Measurements from ENCODE around the gene SYNM.

GRCh38 chr15:99140590-99140989 lies 35.7 kb downstream of the SYNM start:
- TF ChIP-seq CTCF (IDR thresholded peaks at IDR 0.05), result no peak
- TF ChIP-seq POLR2A (IDR thresholded peaks at IDR 0.05), result no peak

Measured in body of pancreas (tissue), 4 donors.